K562 (cell line): Measurements from ENCODE around the gene LRRC4C. TPM values are rescaled to one million over a fixed set of nuclear protein-coding genes. Genes with fewer than 3 reads are reported as not detected.

Experiments used
- ATAC-seq: fragments of 200-7000 bp; cut with Tn5 transposase; 3 replicates; pipeline ENCODE4 v1.9.1; 2020; ENCODE audit warnings: moderate library complexity
- BruUV-seq: library from RNA; stranded (reverse); fragments of 400-500 nt; replicated peaks from 2 replicates; lab custom pipeline; 2021; lab: Mats Ljungman, UMichigan
- CTCF ChIA-PET: fragments of 300-600 bp; formaldehyde crosslinking; extraction: SDS; loops from one replicate; lab custom pipeline; 2021; ENCODE audit warnings: low intra/inter-chr PET ratio; lab: Yijun Ruan, JAX
- POLR2A ChIA-PET: fragments of 300-600, 350-650 bp; sonication (Branson Sonifier 250); formaldehyde crosslinking; extraction: SDS; loops from one replicate; lab custom pipeline; 2021; ENCODE audit warnings: antibody characterized with exemption, inconsistent platforms; lab: Yijun Ruan, JAX
- DNase-seq, 4 experiments: peaks; one replicate each; pipeline versions ENCODE4 v3.0.0 to v3.0.0-alpha.2; 2011 to 2018; ENCODE audit warnings: low spot score in 3 of 4, mixed read lengths in 3 of 4; ENCODE audit errors: extremely low read depth in 1 of 4
- FAIRE-seq: peaks from 2 replicates; lab custom pipeline; 2011; peaks lifted over from hg19 to GRCh38; lab: Jason Lieb, UNC
- H2AFZ ChIP-seq: 2 replicates; pipeline ENCODE4 v1.6.0; 2011; ENCODE audit warnings: low read depth, low read length, control low read depth, inconsistent platforms
- H3K27ac ChIP-seq: fragments of 200-600 bp; 3 replicates; pipeline ENCODE4 v1.8.0; 2011; ENCODE audit warnings: low read depth, mild to moderate bottlenecking, control low read depth, inconsistent platforms, low read length, moderate library complexity, mixed read lengths; ENCODE audit errors: extremely low read depth
- H3K27me3 ChIP-seq, 2 experiments: fragments of 300-600 bp in 1 of 2; 2 replicates in 1 of 2; 3 replicates in 1 of 2; pipeline versions ENCODE4 v1.6.0 to v1.8.0; 2011; ENCODE audit warnings: inconsistent platforms in 2 of 2, low read length in 2 of 2, mild to moderate bottlenecking in 1 of 2, mixed read lengths in 1 of 2, moderate library complexity in 1 of 2; ENCODE audit not compliant: control insufficient read depth in 2 of 2, insufficient read depth in 2 of 2
- H3K36me3 ChIP-seq: fragments of 300-600 bp; 3 replicates; pipeline ENCODE4 v1.8.0; 2011; ENCODE audit warnings: mild to moderate bottlenecking, low read length, inconsistent platforms; ENCODE audit not compliant: control insufficient read depth, insufficient read depth
- H3K4me1 ChIP-seq, 2 experiments: fragments of 200-600 bp in 1 of 2; replicated peaks in 1 of 2; 2 replicates in 1 of 2; 3 replicates in 1 of 2; pipeline versions ENCODE4 v1.5.1 to v1.8.0; 2011; ENCODE audit warnings: inconsistent platforms in 2 of 2, low read length in 2 of 2, mild to moderate bottlenecking in 1 of 2, mixed read lengths in 1 of 2, moderate library complexity in 1 of 2; ENCODE audit not compliant: control insufficient read depth in 2 of 2, insufficient read depth in 2 of 2
- H3K4me2 ChIP-seq: 2 replicates; pipeline ENCODE4 v1.6.1; 2011; ENCODE audit warnings: low read length, control low read depth, inconsistent platforms, mixed read lengths; ENCODE audit not compliant: insufficient read depth
- H3K4me3 ChIP-seq: fragments of 200-600 bp; sonication (generic), shearing (Covaris generic); 2 replicates; pipeline ENCODE4 v1.5.1; 2016; ENCODE audit warnings: control low read depth, inconsistent platforms
- H3K79me2 ChIP-seq: fragments of 200-600 bp; 3 replicates; pipeline ENCODE4 v1.8.0; 2011; ENCODE audit warnings: low read length, inconsistent platforms; ENCODE audit not compliant: control insufficient read depth, insufficient read depth
- H3K9ac ChIP-seq, 2 experiments: 2 replicates each; pipeline versions ENCODE4 v1.6.0 to v1.6.1; 2011; ENCODE audit warnings: low read depth in 2 of 2, low read length in 2 of 2, control low read depth in 1 of 2, inconsistent platforms in 1 of 2, mild to moderate bottlenecking in 1 of 2, mixed read lengths in 1 of 2; ENCODE audit not compliant: insufficient read depth in 1 of 2
- H3K9me1 ChIP-seq: one replicate; pipeline ENCODE4 v1.6.0; 2011; ENCODE audit warnings: inconsistent platforms, mild to moderate bottlenecking, low read length, moderate library complexity; ENCODE audit not compliant: control insufficient read depth, insufficient read depth
- H3K9me3 ChIP-seq: replicated peaks from 2 replicates; pipeline ENCODE4 v1.5.1; 2011; ENCODE audit warnings: low read depth, low read length, inconsistent platforms; ENCODE audit not compliant: control insufficient read depth, insufficient read depth
- H4K20me1 ChIP-seq: replicated peaks from 2 replicates; pipeline ENCODE4 v1.6.1; 2011; ENCODE audit warnings: low read length, inconsistent platforms, mixed read lengths; ENCODE audit not compliant: control insufficient read depth, insufficient read depth
- FOXK2 ChIP-seq, 2 experiments: fragments of 450-650 bp; IDR thresholded peaks in 1 of 2; conservative IDR thresholded peaks in 1 of 2; 2 replicates each; pipeline ENCODE4 v1.6.1; 2016; ENCODE audit warnings: low read depth in 2 of 2, mild to moderate bottlenecking in 1 of 2
- HCFC1 ChIP-seq: IDR thresholded peaks from 2 replicates; pipeline ENCODE4 v1.6.1; 2012; ENCODE audit warnings: low read depth, low read length, improper control_type of control experiment
- KDM2B ChIP-seq: fragments of 250-450 bp; sonication (Bioruptor Pico); IDR thresholded peaks from 2 replicates; pipeline ENCODE4 v1.8.0; 2021; ENCODE audit warnings: mild to moderate bottlenecking, moderate library complexity
- MLLT1 ChIP-seq, 2 experiments: fragments of 450-650 bp; IDR thresholded peaks; 2 replicates each; pipeline ENCODE4 v1.6.1; 2016
- PTTG1 ChIP-seq: fragments of 450-650 bp; IDR thresholded peaks from 2 replicates; pipeline ENCODE4 v1.6.1; 2016; ENCODE audit warnings: low read depth, mild to moderate bottlenecking, missing genetic modification characterization, missing compliant biosample characterization
- SMARCA5 ChIP-seq: fragments of 450-650 bp; IDR thresholded peaks from 2 replicates; pipeline ENCODE4 v1.6.1; 2016
- WGBS: fragments of 100-300 bp; shearing (Covaris generic); methylation state at CpG from one replicate; pipeline ENCODE4 v1.1.6; 2016; ENCODE audit warnings: low coverage, mixed read lengths; ENCODE audit not compliant: insufficient coverage; ENCODE audit errors: missing lambda C conversion rate; 5-methylcytosine and 5-hydroxymethylcytosine counted together
- in situ Hi-C: fragments of 300-500 bp; cut with MboI; formaldehyde crosslinking; loops from 4 replicates; pipeline ENCODE4 v1.15.0; 2018; ENCODE audit warnings: inconsistent platforms, mixed read lengths
- intact Hi-C: fragments of 100-400 bp; cut with micrococcal nuclease; formaldehyde crosslinking; loops from 2 replicates; pipeline ENCODE4 v1.14.2; 2022
- polyA plus RNA-seq, 8 experiments: library from polyadenylated mRNA; depleted of rRNA in 4 of 8; stranded (reverse) in 5 of 8; unstranded in 3 of 8; fragments of >200 nt; fragmentation: Nextera tagmentation in 2 of 8; fragmentation: Illumina TruSeq in 1 of 8; extraction: Ambion mirVana in 2 of 8; extraction: Trizol in 1 of 8; gene quantifications; 2 replicates each; pipeline versions ENCODE4 v1.2.1 to v1.2.3, GENCODE V29; 2011 to 2014; ENCODE audit warnings: inconsistent platforms in 1 of 8, missing spikeins in 1 of 8
- total RNA-seq, 7 experiments: library from RNA; depleted of rRNA in 6 of 7; stranded (reverse); fragments of >200 nt in 6 of 7; fragmentation: Illumina TruSeq in 2 of 7; extraction: Trizol in 2 of 7; gene quantifications; 2 replicates each; pipeline versions ENCODE4 v1.2.1 to v1.2.3, GENCODE V29; 2011 to 2021; ENCODE audit warnings: low replicate concordance in 1 of 7
- TF ChIP-seq, protein P1 (sequence below), 2 experiments: fragments of 200-800 bp in 1 of 2; sonication (Bioruptor generic) in 1 of 2; sonication (generic) in 1 of 2; formaldehyde crosslinking in 1 of 2; IDR thresholded peaks in 1 of 2; conservative IDR thresholded peaks in 1 of 2; 2 replicates each; pipeline versions ENCODE4 v1.5.0 to v1.6.1; 2016 to 2020; ENCODE audit warnings: missing compliant biosample characterization in 1 of 2, missing genetic modification characterization in 1 of 2, missing genetic modification reagents in 1 of 2
- TF ChIP-seq, protein P2 (sequence below): fragments of 200-600 bp; sonication (generic); IDR thresholded peaks from one replicate; pipeline ENCODE4 v1.6.1; 2012; ENCODE audit warnings: mild to moderate bottlenecking, low read depth, low read length, inconsistent platforms

LRRC4C gene
- total and polyA plus RNA-seq, 9 of the 15 experiments (the other 6 are each of a cell fraction or from before 2014, with no cell fraction given), result not detected

GRCh38 chr11:40683010-40683409, 776.4 kb downstream of the LRRC4C start:
- intact Hi-C loops, result no loop called here
- ChIA-PET POLR2A (no interaction called here), CTCF (no interaction called here)
- WGBS, result 1% methylated on average over 7 of the region's 7 CpGs
- no peak overlapping the region for H2AFZ ChIP-seq
- no peaks in the 10 kb centered on the region for H3K79me2 ChIP-seq
- no peak overlapping the region for H3K4me2 ChIP-seq
- BruUV-seq, result no TSS peak
- no peak for ATAC-seq
- H4K20me1 ChIP-seq, result no peaks in the 10 kb centered on the region
- no peaks in the 10 kb centered on the region for H3K27me3 ChIP-seq
- in situ Hi-C loops, result no loop called here
- no peaks in the 10 kb centered on the region for H3K4me1 ChIP-seq
- no peaks in the 10 kb centered on the region for H3K36me3 ChIP-seq
- no peak overlapping the region for H3K9ac ChIP-seq
- FAIRE-seq, result no peak
- peaks cover 2% of the 10 kb centered on the region for H3K9me3 ChIP-seq
- no peaks in the 10 kb centered on the region for H3K9me1 ChIP-seq
- H3K27ac ChIP-seq, result no peak overlapping the region
- no peak overlapping the region for H3K4me3 ChIP-seq
- DNase-seq, result no peak
- TF ChIP-seq KDM2B (CRISPR knock-in tag), result no peak
- TF ChIP-seq HCFC1, result no peak
- TF ChIP-seq, protein P1, sequence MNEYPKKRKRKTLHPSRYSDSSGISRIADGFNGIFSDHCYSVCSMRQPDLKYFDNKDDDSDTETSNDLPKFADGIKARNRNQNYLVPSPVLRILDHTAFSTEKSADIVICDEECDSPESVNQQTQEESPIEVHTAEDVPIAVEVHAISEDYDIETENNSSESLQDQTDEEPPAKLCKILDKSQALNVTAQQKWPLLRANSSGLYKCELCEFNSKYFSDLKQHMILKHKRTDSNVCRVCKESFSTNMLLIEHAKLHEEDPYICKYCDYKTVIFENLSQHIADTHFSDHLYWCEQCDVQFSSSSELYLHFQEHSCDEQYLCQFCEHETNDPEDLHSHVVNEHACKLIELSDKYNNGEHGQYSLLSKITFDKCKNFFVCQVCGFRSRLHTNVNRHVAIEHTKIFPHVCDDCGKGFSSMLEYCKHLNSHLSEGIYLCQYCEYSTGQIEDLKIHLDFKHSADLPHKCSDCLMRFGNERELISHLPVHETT (CRISPR knock-in tag; conservative IDR thresholded peaks at IDR 0.05 in 1 of 2, IDR thresholded peaks at IDR 0.05 in 1 of 2), result no peak
- no peak for TF ChIP-seq PTTG1 (tag)
- no peak for TF ChIP-seq SMARCA5
- TF ChIP-seq, protein P2, sequence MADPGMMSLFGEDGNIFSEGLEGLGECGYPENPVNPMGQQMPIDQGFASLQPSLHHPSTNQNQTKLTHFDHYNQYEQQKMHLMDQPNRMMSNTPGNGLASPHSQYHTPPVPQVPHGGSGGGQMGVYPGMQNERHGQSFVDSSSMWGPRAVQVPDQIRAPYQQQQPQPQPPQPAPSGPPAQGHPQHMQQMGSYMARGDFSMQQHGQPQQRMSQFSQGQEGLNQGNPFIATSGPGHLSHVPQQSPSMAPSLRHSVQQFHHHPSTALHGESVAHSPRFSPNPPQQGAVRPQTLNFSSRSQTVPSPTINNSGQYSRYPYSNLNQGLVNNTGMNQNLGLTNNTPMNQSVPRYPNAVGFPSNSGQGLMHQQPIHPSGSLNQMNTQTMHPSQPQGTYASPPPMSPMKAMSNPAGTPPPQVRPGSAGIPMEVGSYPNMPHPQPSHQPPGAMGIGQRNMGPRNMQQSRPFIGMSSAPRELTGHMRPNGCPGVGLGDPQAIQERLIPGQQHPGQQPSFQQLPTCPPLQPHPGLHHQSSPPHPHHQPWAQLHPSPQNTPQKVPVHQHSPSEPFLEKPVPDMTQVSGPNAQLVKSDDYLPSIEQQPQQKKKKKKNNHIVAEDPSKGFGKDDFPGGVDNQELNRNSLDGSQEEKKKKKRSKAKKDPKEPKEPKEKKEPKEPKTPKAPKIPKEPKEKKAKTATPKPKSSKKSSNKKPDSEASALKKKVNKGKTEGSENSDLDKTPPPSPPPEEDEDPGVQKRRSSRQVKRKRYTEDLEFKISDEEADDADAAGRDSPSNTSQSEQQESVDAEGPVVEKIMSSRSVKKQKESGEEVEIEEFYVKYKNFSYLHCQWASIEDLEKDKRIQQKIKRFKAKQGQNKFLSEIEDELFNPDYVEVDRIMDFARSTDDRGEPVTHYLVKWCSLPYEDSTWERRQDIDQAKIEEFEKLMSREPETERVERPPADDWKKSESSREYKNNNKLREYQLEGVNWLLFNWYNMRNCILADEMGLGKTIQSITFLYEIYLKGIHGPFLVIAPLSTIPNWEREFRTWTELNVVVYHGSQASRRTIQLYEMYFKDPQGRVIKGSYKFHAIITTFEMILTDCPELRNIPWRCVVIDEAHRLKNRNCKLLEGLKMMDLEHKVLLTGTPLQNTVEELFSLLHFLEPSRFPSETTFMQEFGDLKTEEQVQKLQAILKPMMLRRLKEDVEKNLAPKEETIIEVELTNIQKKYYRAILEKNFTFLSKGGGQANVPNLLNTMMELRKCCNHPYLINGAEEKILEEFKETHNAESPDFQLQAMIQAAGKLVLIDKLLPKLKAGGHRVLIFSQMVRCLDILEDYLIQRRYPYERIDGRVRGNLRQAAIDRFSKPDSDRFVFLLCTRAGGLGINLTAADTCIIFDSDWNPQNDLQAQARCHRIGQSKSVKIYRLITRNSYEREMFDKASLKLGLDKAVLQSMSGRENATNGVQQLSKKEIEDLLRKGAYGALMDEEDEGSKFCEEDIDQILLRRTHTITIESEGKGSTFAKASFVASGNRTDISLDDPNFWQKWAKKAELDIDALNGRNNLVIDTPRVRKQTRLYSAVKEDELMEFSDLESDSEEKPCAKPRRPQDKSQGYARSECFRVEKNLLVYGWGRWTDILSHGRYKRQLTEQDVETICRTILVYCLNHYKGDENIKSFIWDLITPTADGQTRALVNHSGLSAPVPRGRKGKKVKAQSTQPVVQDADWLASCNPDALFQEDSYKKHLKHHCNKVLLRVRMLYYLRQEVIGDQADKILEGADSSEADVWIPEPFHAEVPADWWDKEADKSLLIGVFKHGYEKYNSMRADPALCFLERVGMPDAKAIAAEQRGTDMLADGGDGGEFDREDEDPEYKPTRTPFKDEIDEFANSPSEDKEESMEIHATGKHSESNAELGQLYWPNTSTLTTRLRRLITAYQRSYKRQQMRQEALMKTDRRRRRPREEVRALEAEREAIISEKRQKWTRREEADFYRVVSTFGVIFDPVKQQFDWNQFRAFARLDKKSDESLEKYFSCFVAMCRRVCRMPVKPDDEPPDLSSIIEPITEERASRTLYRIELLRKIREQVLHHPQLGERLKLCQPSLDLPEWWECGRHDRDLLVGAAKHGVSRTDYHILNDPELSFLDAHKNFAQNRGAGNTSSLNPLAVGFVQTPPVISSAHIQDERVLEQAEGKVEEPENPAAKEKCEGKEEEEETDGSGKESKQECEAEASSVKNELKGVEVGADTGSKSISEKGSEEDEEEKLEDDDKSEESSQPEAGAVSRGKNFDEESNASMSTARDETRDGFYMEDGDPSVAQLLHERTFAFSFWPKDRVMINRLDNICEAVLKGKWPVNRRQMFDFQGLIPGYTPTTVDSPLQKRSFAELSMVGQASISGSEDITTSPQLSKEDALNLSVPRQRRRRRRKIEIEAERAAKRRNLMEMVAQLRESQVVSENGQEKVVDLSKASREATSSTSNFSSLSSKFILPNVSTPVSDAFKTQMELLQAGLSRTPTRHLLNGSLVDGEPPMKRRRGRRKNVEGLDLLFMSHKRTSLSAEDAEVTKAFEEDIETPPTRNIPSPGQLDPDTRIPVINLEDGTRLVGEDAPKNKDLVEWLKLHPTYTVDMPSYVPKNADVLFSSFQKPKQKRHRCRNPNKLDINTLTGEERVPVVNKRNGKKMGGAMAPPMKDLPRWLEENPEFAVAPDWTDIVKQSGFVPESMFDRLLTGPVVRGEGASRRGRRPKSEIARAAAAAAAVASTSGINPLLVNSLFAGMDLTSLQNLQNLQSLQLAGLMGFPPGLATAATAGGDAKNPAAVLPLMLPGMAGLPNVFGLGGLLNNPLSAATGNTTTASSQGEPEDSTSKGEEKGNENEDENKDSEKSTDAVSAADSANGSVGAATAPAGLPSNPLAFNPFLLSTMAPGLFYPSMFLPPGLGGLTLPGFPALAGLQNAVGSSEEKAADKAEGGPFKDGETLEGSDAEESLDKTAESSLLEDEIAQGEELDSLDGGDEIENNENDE, result no peak
- TF ChIP-seq FOXK2 (conservative IDR thresholded peaks at IDR 0.05 in 1 of 2, IDR thresholded peaks at IDR 0.05 in 1 of 2; ENCODE audit: low read depth in 2 of 2), result no peak
- no peak for TF ChIP-seq MLLT1 (IDR thresholded peaks at IDR 0.05)
